ENCODE measurements around the gene POLR2C.

The POLR2C gene

GRCh38 chr16:57447186-57447962, 15.1 kb upstream of the POLR2C start, which contains the start of the genes CIAPIN1 and COQ9:
CIAPIN1 (minus strand) TSS chr16:57447385; CDS start chr16:57440928, 6,457 bp downstream.
COQ9 (plus strand) TSS chr16:57447479; CDS start chr16:57447506, 27 bp downstream.
- in situ Hi-C loops (cut with HindIII; ENCODE audit: low sequenced_read_pairs): no loop called here

GRCh38 chr16:57452021-57452420, 10.5 kb upstream of the POLR2C start:
- in situ Hi-C loops (cut with HindIII; ENCODE audit: low sequenced_read_pairs): no loop called here

GRCh38 chr16:57462978-57463362, 491 bp downstream of the POLR2C start:
- in situ Hi-C loops (cut with HindIII; ENCODE audit: low sequenced_read_pairs): no loop called here

- in situ Hi-C loops (cut with HindIII; ENCODE audit: low sequenced_read_pairs): no loop called here
Measured at GRCh38 chr16:57464523-57464922, 2.0 kb downstream of the POLR2C start.

- in situ Hi-C loops (cut with HindIII; ENCODE audit: low sequenced_read_pairs): no loop called here
Measured at GRCh38 chr16:57468346-57468745, 5.9 kb downstream of the POLR2C start.

- in situ Hi-C loops (cut with HindIII; ENCODE audit: low sequenced_read_pairs): no loop called here
Measured at GRCh38 chr16:57469046-57469445, 6.6 kb downstream of the POLR2C start.

- in situ Hi-C loops (cut with HindIII; ENCODE audit: low sequenced_read_pairs): no loop called here
Measured at GRCh38 chr16:57469917-57470470, 7.5 kb downstream of the POLR2C start.

GRCh38 chr16:57470711-57471110, 8.2 kb downstream of the POLR2C start:
- in situ Hi-C loops (cut with HindIII; ENCODE audit: low sequenced_read_pairs): no loop called here

GRCh38 chr16:57471209-57471608, 8.7 kb downstream of the POLR2C start:
- in situ Hi-C loops (cut with HindIII; ENCODE audit: low sequenced_read_pairs): no loop called here

GRCh38 chr16:57471852-57472664, 9.6 kb downstream of the POLR2C start:
- in situ Hi-C loops (cut with HindIII; ENCODE audit: low sequenced_read_pairs): no loop called here

- in situ Hi-C loops (cut with HindIII; ENCODE audit: low sequenced_read_pairs): no loop called here
Measured at GRCh38 chr16:57472665-57473060, 10.2 kb downstream of the POLR2C start.

- in situ Hi-C loops (cut with HindIII; ENCODE audit: low sequenced_read_pairs): no loop called here
Measured at GRCh38 chr16:57473176-57473840, 10.8 kb downstream of the POLR2C start.

- in situ Hi-C loops (cut with HindIII; ENCODE audit: low sequenced_read_pairs): no loop called here
Measured at GRCh38 chr16:57473906-57474305, 11.4 kb downstream of the POLR2C start.

GRCh38 chr16:57474671-57475661, 12.5 kb downstream of the POLR2C start:
- in situ Hi-C loops (cut with HindIII; ENCODE audit: low sequenced_read_pairs): no loop called here

GRCh38 chr16:57475711-57476339, 13.3 kb downstream of the POLR2C start:
- in situ Hi-C loops (cut with HindIII; ENCODE audit: low sequenced_read_pairs): no loop called here

- in situ Hi-C loops (cut with HindIII; ENCODE audit: low sequenced_read_pairs): no loop called here
Measured at GRCh38 chr16:57476546-57477410, 14.3 kb downstream of the POLR2C start.

- in situ Hi-C loops (cut with HindIII; ENCODE audit: low sequenced_read_pairs): no loop called here
Measured at GRCh38 chr16:57477531-57478202, 15.2 kb downstream of the POLR2C start.

All from DLD1 (cell line).